Upper lobe of right lung (tissue), 1 donor: Measurements from ENCODE around the gene ACTL6A. TPM values are rescaled to one million over a fixed set of nuclear protein-coding genes. Genes with fewer than 3 reads are reported as not detected.

Experiments
- ATAC-seq: fragments of 200-7000 bp; cut with Tn5 transposase; one replicate; pipeline ENCODE4 v1.9.1; 2020; ENCODE audit warnings: mild to moderate bottlenecking, moderate library complexity
- DNase-seq: peaks from one replicate; pipeline ENCODE4 v3.0.0-alpha.2; 2020
- H3K27ac ChIP-seq: fragments of 200-600 bp; one replicate; pipeline ENCODE4 v1.8.0; 2022
- H3K27me3 ChIP-seq: fragments of 200-600 bp; one replicate; pipeline ENCODE4 v1.8.0; 2022; ENCODE audit warnings: mild to moderate bottlenecking
- H3K36me3 ChIP-seq: fragments of 200-600 bp; one replicate; pipeline ENCODE4 v1.8.0; 2022
- H3K4me1 ChIP-seq: fragments of 200-600 bp; one replicate; pipeline ENCODE4 v1.8.0; 2022
- H3K4me3 ChIP-seq: fragments of 200-600 bp; one replicate; pipeline ENCODE4 v1.8.0; 2022; ENCODE audit warnings: mild to moderate bottlenecking
- H3K9me3 ChIP-seq: fragments of 200-600 bp; one replicate; pipeline ENCODE4 v1.8.0; 2022
- CTCF ChIP-seq: fragments of 200-600 bp; IDR thresholded peaks from one replicate; pipeline ENCODE4 v1.8.0; 2022; ENCODE audit warnings: antibody characterized with exemption
- intact Hi-C: fragments of 100-400 bp; cut with DNase I; formaldehyde crosslinking; loops from one replicate; pipeline ENCODE4 v1.11.0; 2022
- total RNA-seq: library from RNA; stranded (reverse); fragmentation: NEBNext Ultra II Directional; extraction: Animal tissue kit (Norgen Biotek cat#: 25700); gene quantifications from one replicate; pipeline ENCODE4 v1.2.1, GENCODE V29; 2021
- donor health status: DM: no; HTN: yes; CAD: no; lungs with severe emphysema.

Gene ACTL6A
- total RNA-seq, 1 donor from 2014 or later = 33.2 TPM

GRCh38 chr3:179528772-179529171 lies 34.0 kb upstream of the ACTL6A start:
- H3K4me1 ChIP-seq = peaks cover 9% of the 10 kb centered on the region
- no peaks in the 10 kb centered on the region for H3K27me3 ChIP-seq
- H3K36me3 ChIP-seq = no peaks in the 10 kb centered on the region
- no peak overlapping the region for H3K4me3 ChIP-seq
- DNase-seq (no peak), ATAC-seq (no peak)
- TF ChIP-seq CTCF = no peak
- H3K9me3 ChIP-seq = no peaks in the 10 kb centered on the region
- intact Hi-C loops = no loop called here
- no peak overlapping the region for H3K27ac ChIP-seq

GRCh38 chr3:179531576-179531975 lies 31.1 kb upstream of the ACTL6A start:
- no peak overlapping the region for H3K4me3 ChIP-seq
- no peak for ATAC-seq

GRCh38 chr3:179533274-179533673 lies 29.5 kb upstream of the ACTL6A start:
- DNase-seq (no peak), ATAC-seq (no peak)
- intact Hi-C loops = no loop called here
- TF ChIP-seq CTCF = no peak
- Histone ChIP-seq H3K27ac (no peak overlapping the region), H3K36me3 (no peaks in the 10 kb centered on the region), H3K4me1 (no peaks in the 10 kb centered on the region), H3K4me3 (no peak overlapping the region), H3K9me3 (no peaks in the 10 kb centered on the region), H3K27me3 (no peaks in the 10 kb centered on the region)

More at GRCh38 chr3:179531576-179531975, 31.1 kb upstream of the ACTL6A start:
- TF ChIP-seq CTCF = no peak
- Histone ChIP-seq H3K9me3 (no peaks in the 10 kb centered on the region), H3K36me3 (no peaks in the 10 kb centered on the region), H3K27me3 (no peaks in the 10 kb centered on the region), H3K27ac (no peak overlapping the region), H3K4me1 (peaks cover 4% of the 10 kb centered on the region)
- intact Hi-C loops = no loop called here
- DNase-seq = no peak

GRCh38 chr3:179536256-179536655 lies 26.5 kb upstream of the ACTL6A start:
- no peak for TF ChIP-seq CTCF
- DNase-seq (no peak), ATAC-seq (no peak)

GRCh38 chr3:179541094-179541493 lies 21.6 kb upstream of the ACTL6A start:
- Histone ChIP-seq H3K36me3 (no peaks in the 10 kb centered on the region), H3K4me1 (no peaks in the 10 kb centered on the region), H3K4me3 (no peak overlapping the region), H3K27me3 (no peaks in the 10 kb centered on the region), H3K9me3 (no peaks in the 10 kb centered on the region), H3K27ac (no peak overlapping the region)
- DNase-seq = no peak
- peak; percentile 95 for ATAC-seq
- no peak for TF ChIP-seq CTCF
- intact Hi-C loops = no loop called here

More at GRCh38 chr3:179536256-179536655, 26.5 kb upstream of the ACTL6A start:
- intact Hi-C loops = no loop called here
- Histone ChIP-seq H3K27me3 (no peaks in the 10 kb centered on the region), H3K36me3 (no peaks in the 10 kb centered on the region), H3K4me3 (no peak overlapping the region), H3K27ac (no peak overlapping the region), H3K4me1 (no peaks in the 10 kb centered on the region), H3K9me3 (no peaks in the 10 kb centered on the region)

GRCh38 chr3:179541596-179541995 lies 21.1 kb upstream of the ACTL6A start:
- Histone ChIP-seq H3K4me3 (no peak overlapping the region), H3K9me3 (no peaks in the 10 kb centered on the region), H3K27ac (no peak overlapping the region), H3K36me3 (no peaks in the 10 kb centered on the region), H3K4me1 (no peaks in the 10 kb centered on the region), H3K27me3 (no peaks in the 10 kb centered on the region)
- intact Hi-C loops = no loop called here
- DNase-seq = no peak
- no peak for TF ChIP-seq CTCF
- ATAC-seq = no peak
